Measurements from ENCODE around the gene ZNF8.

DNA sequence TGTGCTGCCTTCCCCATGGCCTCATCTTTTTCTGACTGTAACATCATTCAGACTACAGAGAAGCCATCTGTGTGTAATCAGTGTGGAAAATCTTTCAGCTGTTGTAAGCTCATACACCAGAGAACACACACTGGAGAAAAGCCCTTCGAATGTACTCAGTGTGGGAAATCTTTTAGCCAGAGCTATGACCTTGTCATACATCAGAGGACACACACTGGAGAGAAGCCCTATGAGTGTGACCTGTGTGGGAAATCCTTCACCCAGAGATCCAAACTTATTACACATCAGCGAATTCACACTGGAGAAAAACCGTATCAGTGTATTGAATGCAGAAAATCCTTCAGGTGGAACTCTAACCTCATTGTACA lies 17.2 kb upstream of the ZNF8 start:
- TF ChIP-seq, protein P1, sequence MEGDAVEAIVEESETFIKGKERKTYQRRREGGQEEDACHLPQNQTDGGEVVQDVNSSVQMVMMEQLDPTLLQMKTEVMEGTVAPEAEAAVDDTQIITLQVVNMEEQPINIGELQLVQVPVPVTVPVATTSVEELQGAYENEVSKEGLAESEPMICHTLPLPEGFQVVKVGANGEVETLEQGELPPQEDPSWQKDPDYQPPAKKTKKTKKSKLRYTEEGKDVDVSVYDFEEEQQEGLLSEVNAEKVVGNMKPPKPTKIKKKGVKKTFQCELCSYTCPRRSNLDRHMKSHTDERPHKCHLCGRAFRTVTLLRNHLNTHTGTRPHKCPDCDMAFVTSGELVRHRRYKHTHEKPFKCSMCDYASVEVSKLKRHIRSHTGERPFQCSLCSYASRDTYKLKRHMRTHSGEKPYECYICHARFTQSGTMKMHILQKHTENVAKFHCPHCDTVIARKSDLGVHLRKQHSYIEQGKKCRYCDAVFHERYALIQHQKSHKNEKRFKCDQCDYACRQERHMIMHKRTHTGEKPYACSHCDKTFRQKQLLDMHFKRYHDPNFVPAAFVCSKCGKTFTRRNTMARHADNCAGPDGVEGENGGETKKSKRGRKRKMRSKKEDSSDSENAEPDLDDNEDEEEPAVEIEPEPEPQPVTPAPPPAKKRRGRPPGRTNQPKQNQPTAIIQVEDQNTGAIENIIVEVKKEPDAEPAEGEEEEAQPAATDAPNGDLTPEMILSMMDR (IDR thresholded peaks at IDR 0.05; ENCODE audit: poor library complexity, severe bottlenecking) = no peak
- TF ChIP-seq EZH2 (IDR thresholded peaks at IDR 0.05; ENCODE audit: borderline replicate concordance, insufficient read depth, low read length, poor library complexity, severe bottlenecking) (no peak), MXI1 (conservative IDR thresholded peaks at IDR 0.05; ENCODE audit: poor library complexity, severe bottlenecking) (no peak), TAF1 (IDR thresholded peaks at IDR 0.05; ENCODE audit: low read depth) (no peak), EP300 (conservative IDR thresholded peaks at IDR 0.05; ENCODE audit: poor library complexity, severe bottlenecking) (no peak), SMC3 (conservative IDR thresholded peaks at IDR 0.05; ENCODE audit: poor library complexity) (no peak), RAD21 (conservative IDR thresholded peaks at IDR 0.05) (no peak)
